Measurements from ENCODE around the gene ZNF649.

ZNF649 gene

DNA sequence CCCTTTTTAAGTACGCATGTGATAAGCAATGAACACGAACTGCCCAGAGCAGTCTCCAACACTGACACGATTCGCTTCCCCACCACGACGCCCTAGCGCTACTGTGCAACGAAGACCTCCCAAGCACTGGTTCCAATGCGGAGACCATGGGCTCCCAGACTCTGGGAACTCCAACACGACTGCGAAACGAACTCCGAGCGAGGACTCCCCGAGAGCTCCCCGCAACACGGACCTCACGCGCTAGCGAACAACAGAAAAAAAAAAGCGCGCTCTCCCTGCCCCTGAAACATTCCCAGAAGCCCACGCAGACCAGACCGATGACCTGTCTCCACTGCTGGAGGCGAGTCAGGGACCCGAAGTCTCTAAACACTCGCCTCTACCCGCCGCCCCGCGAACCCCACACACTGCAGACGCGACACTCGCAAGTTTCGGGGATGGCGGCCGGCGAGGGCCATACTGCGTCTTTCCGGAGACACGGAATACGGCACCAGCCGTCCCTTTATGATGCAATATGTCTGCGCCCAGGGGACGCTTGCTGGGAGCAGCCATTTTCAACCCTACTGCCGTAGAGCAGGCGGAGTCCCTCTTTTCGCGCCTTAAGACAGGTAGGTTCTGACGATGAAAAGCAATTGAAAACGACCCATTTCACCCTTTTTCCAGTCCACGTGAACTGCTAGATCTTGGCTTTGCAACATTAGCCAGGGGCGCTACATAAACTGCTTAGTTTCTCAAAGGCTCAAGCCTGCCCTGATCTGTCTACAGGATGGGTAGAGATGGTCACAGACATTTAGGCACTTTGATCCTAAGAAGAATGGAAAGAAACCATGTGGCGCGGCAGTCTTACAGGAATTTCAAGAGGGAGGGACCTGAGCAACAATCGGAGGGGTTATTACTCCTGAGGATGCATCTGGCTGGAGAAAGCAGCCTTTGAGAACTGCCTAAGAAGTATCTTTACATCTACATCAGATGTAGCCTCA is 17.0 kb downstream of the ZNF649 start, which contains the start of gene ZNF577:
TSS of gene ZNF577 (minus strand) at position 430 of the 977 bp plus-strand sequence. CDS start 7,569 bp downstream, outside the sequence.
- peak; percentile 34 for DNase-seq (ENCODE audit: low spot score)

DNA sequence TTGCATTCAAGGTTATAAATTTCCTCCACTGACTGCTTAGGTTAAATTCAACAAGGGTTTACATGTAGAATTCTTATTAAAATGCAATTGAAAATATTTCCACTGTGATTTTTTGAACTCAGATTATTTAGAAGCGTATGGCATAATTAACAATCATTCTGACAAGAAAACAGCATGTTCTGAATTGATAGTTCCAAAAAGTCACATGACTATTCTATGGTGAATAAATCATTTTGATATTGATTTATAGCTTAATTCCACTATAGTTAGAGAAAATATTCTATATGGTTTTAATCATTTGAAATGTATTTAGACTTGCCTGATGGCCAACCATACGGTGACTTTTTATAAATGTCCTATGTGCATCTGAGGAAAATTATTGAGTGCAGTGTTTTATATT is 20.1 kb downstream of the ZNF649 start:
- DNase-seq (ENCODE audit: low spot score) = no peak

DNA sequence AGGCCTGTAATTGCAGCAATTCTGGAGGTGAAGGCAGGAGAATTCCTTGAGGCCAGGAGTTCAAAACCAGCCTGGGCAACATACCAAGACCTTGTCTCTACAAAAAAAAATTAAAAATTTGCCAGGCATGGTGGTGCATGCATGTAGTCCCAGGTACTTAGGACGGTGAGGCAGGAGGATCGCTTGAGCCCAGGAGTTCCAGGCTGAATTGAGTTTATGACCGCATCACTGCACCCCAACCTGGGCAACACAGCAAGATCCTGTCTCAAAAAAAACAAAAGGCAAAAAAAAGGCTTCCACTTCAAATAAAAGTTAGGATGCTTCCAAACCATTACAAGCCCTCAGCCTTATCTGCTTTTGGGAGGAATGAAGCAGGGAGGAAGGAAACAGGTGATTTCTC is 22.3 kb downstream of the ZNF649 start:
- DNase-seq (ENCODE audit: low spot score) = no peak

DNA sequence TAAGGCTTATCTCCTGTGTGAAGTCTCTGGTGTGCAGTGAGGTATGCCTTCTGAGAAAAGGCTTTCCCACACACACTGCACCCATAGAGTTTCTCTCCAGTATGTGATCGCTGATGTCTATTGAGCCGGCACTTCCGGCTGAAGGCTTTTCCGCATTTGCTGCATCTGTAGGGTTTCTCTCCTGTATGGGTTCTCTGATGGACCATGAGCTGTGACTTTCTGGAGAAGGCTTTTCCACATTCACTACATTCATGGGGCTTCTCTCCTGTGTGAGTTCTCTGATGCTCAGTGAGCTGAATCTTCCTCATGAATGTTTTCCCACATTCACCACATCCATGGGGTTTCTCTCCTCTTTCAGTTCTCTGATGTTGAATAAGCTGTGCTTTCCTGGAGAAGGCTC is 31.7 kb downstream of the ZNF649 start:
- no peak for DNase-seq (ENCODE audit: low spot score)

DNA sequence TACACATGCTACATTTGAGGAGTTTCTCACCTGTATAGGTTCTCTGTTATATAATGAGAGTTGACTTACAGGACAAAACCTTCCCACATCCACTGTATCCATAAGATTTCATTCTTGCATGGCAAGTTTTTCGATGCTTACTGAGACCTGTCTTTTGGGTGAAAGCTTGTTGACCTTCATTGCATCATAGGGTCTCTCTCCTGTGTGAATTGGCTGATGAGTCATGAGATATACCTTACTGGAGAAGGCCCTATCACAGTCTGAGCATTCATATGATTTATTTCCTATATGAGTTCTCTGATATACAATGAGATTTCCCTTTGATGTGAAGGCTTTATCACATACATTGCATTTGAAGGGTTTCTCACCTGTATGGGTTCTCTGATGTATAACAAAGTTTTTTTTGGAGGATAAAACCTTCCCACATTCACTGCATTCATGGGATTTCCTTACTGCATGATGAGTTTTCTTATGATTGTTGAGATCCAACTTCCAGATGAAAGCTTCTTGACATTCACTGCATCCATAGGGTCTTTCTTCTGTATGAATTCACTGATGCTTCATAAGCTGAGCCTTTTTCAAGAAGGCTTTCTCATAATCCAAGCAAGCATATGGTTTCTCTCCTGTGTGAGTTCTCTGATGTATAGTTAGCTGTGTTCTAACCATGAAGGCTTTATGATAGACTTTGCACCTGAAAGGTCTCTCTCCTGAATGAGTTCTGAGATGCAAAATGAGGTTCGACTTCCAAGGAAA is 42.8 kb downstream of the ZNF649 start:
- no peak for DNase-seq (ENCODE audit: low spot score)
